ENCODE measurements around the gene SPACA6. TPM values are rescaled to one million over a fixed set of nuclear protein-coding genes. Genes with fewer than 3 reads are reported as not detected.

SPACA6 gene
- total and polyA plus RNA-seq, 2 of the 8 experiments (the other 6 are each of a cell fraction or from before 2014, with no cell fraction given) = 7.1 to 7.5 TPM

DNA sequence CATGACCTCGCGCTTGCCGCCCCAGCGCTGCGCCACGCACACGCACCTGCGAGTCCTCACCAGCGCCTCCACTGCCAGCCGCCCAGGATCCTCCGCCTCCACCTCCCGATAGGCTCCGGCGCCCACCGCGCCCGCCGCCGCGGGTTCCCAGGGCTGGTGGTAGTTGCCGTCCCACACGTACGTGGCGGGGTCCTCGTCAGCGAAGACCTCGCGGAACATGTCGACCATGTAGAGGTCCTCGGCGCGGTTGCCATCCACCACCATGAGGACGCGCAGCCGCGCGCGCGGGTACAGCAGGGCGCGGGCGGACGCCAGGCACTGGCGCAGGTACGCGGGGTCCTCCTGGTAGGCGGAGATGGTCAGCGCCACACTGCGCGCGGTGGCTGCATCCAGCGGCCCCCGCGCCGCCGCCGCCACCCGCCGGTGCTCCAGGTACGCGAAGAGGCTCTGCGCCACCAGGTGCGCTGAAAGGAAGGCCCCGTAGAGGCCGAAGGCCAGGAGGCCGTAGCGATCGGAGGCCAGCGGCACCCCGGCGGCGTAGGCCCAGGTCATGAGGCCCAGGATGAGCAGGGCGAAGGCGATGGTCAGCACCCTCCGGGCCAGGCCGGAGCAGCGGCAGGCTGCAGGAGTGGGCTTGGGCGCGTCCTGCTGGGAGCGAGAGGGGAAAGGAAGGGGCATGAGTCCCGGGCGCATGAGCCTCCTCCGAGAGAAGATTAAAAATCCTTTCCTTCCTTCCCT lies 26.3 kb downstream of the SPACA6 start:
- no peak overlapping the region for H3K56ac ChIP-seq (replicated peaks; ENCODE audit: insufficient read length, low read depth, low read length)
- ChIA-PET POLR2A (ENCODE audit: partially characterized antibody) (interaction anchor here (1.2 to 1.3 kb wide), 2 partner anchors 9 to 16 kb away, joined by 4 read pairs; no protein-coding TSS in a partner anchor), CTCF (ENCODE audit: partially characterized antibody) (interaction anchor here (1.2 to 1.4 kb wide), 2 partner anchors 19 to 58 kb away, joined by 4 to 7 read pairs; no protein-coding TSS in a partner anchor)
- no peaks in the 10 kb centered on the region for H3K79me1 ChIP-seq (ENCODE audit: low read depth, low read length)
- no peak overlapping the region for H2BK120ac ChIP-seq (replicated peaks; ENCODE audit: low read depth, low read length)
- H3K9me3 ChIP-seq (ENCODE audit: insufficient read depth in 2 of 2, low read depth in 1 of 2, low read length in 1 of 2) = no peaks in the 10 kb centered on the region
- H4K8ac ChIP-seq (ENCODE audit: extremely low read depth, insufficient read depth, low read length) = peak overlapping the region; percentile 85; the same call in 1 of the 2 replicates
- peak overlapping the region; percentile 85 for H4K91ac ChIP-seq (replicated peaks; ENCODE audit: insufficient read length, low read length)
- DNase-seq (ENCODE audit: low read depth in 1 of 2, low spot score in 2 of 2) (peak in 1 of 2 experiments; percentile 69), FAIRE-seq (no peak)
- no peaks in the 10 kb centered on the region for H4K20me1 ChIP-seq (replicated peaks in 1 of 2; ENCODE audit: control insufficient read depth in 1 of 2, insufficient read depth in 2 of 2, low read length in 2 of 2)
- no peak overlapping the region for H3K23ac ChIP-seq (ENCODE audit: insufficient read length)
- H3K14ac ChIP-seq (ENCODE audit: insufficient read length) = no peak overlapping the region
- H3K4ac ChIP-seq (replicated peaks; ENCODE audit: insufficient read length, low read depth, low read length) = no peak overlapping the region
- no peaks in the 10 kb centered on the region for H3K36me3 ChIP-seq (ENCODE audit: control insufficient read depth in 2 of 4, insufficient read depth in 4 of 4, low read length in 3 of 4)
- H3K18ac ChIP-seq (ENCODE audit: extremely low read depth, low read length) = peak overlapping the region; percentile 90
- peaks cover 0 to 5% (median 1%) of the 10 kb centered on the region in 4 experiments; a peak in 2 of 7 replicates for H3K4me1 ChIP-seq (replicated peaks in 1 of 4; ENCODE audit: control insufficient read depth in 3 of 4, insufficient read depth in 4 of 4, low read length in 3 of 4)
- no peak overlapping the region for H3K27ac ChIP-seq (ENCODE audit: low read depth, low read length)
- WGBS, 2 experiments (ENCODE audit: extremely low coverage in 1 of 2, insufficient coverage in 1 of 2, insufficient read length in 1 of 2, insufficient replicate concordance in 2 of 2, low coverage in 1 of 2, low lambda C conversion rate in 2 of 2, missing lambda C conversion rate in 1 of 2) = 3% methylated on average over 61 of the region's 83 CpGs; no CpG with 5 or more reads in 1 of the 2 experiments
- H3K9ac ChIP-seq (replicated peaks in 1 of 4; ENCODE audit: extremely low read depth in 1 of 4, low read depth in 3 of 4, low read length in 3 of 4) = peak overlapping the region in 1 of 4 experiments; percentile 28; a peak in 2 of 7 replicates
- peaks cover 10% of the 10 kb centered on the region; the same call in 1 of the 2 replicates for H3K23me2 ChIP-seq (ENCODE audit: low read depth, low read length)
- H2BK20ac ChIP-seq (ENCODE audit: low read length) = no peak overlapping the region
- no peak overlapping the region for H2AK5ac ChIP-seq (ENCODE audit: low read depth, low read length)
- peak overlapping the region; percentile 78 to 81 for H3K4me2 ChIP-seq (ENCODE audit: insufficient read depth in 1 of 2, low read depth in 2 of 2, low read length in 2 of 2)
- peak overlapping the region; percentile 86; the same call in 1 of the 2 replicates for H2AFZ ChIP-seq (ENCODE audit: low read length)
- no peaks in the 10 kb centered on the region for H3K79me2 ChIP-seq (ENCODE audit: control insufficient read depth in 1 of 2, insufficient read depth in 2 of 2, low read length in 2 of 2)
- H2BK15ac ChIP-seq (ENCODE audit: low read length) = peak overlapping the region; percentile 81; the same call in 1 of the 2 replicates
- no peak overlapping the region for H4K5ac ChIP-seq (ENCODE audit: insufficient read length, low read depth, low read length)
- peaks cover 9 to 29% (median 18%) of the 10 kb centered on the region in 4 experiments for H3K27me3 ChIP-seq (replicated peaks in 1 of 4; ENCODE audit: control insufficient read depth in 3 of 4, extremely low read depth in 1 of 4, insufficient read depth in 3 of 4, low read length in 3 of 4)
- peak overlapping the region; percentile 84; the same call in 1 of the 2 replicates for H2BK12ac ChIP-seq (ENCODE audit: low read depth, low read length)
- peak overlapping the region; percentile 50 to 66 (median 56) for H3K4me3 ChIP-seq (ENCODE audit: extremely low read depth in 1 of 4, insufficient read depth in 2 of 4, low read depth in 3 of 4, low read length in 4 of 4)
- 0 out of 2 replicates have a peak overlapping the region, but pooled peaks have one; percentile 52 for H2BK5ac ChIP-seq (ENCODE audit: low read depth, low read length)
- TF ChIP-seq TCF12 (IDR thresholded peaks at IDR 0.05; ENCODE audit: low read depth, low read length) (0 out of 2 replicates have a peak, but pooled peaks have one; percentile 18), SUZ12 (IDR thresholded peaks at IDR 0.05; ENCODE audit: low read length) (peak; percentile 84)
- TF ChIP-seq, protein P1, sequence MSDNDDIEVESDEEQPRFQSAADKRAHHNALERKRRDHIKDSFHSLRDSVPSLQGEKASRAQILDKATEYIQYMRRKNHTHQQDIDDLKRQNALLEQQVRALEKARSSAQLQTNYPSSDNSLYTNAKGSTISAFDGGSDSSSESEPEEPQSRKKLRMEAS (IDR thresholded peaks at IDR 0.05) = peak; percentile 71
- TF ChIP-seq, protein P2, sequence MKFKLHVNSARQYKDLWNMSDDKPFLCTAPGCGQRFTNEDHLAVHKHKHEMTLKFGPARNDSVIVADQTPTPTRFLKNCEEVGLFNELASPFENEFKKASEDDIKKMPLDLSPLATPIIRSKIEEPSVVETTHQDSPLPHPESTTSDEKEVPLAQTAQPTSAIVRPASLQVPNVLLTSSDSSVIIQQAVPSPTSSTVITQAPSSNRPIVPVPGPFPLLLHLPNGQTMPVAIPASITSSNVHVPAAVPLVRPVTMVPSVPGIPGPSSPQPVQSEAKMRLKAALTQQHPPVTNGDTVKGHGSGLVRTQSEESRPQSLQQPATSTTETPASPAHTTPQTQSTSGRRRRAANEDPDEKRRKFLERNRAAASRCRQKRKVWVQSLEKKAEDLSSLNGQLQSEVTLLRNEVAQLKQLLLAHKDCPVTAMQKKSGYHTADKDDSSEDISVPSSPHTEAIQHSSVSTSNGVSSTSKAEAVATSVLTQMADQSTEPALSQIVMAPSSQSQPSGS (IDR thresholded peaks at IDR 0.05; ENCODE audit: low read length) = no peak
- TF ChIP-seq, protein P3, sequence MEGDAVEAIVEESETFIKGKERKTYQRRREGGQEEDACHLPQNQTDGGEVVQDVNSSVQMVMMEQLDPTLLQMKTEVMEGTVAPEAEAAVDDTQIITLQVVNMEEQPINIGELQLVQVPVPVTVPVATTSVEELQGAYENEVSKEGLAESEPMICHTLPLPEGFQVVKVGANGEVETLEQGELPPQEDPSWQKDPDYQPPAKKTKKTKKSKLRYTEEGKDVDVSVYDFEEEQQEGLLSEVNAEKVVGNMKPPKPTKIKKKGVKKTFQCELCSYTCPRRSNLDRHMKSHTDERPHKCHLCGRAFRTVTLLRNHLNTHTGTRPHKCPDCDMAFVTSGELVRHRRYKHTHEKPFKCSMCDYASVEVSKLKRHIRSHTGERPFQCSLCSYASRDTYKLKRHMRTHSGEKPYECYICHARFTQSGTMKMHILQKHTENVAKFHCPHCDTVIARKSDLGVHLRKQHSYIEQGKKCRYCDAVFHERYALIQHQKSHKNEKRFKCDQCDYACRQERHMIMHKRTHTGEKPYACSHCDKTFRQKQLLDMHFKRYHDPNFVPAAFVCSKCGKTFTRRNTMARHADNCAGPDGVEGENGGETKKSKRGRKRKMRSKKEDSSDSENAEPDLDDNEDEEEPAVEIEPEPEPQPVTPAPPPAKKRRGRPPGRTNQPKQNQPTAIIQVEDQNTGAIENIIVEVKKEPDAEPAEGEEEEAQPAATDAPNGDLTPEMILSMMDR (IDR thresholded peaks at IDR 0.05; ENCODE audit: control extremely low read depth in 1 of 3, insufficient read depth in 1 of 3, low read depth in 1 of 3, low read length in 3 of 3) = 0 out of 4 replicates have a peak, but pooled peaks of 1 of the 3 experiments have one; percentile 2
